GM12891 (cell line): ENCODE measurements around the gene CAMK2N2.

Experiments
- DNase-seq: peaks from one replicate; pipeline ENCODE4 v3.0.0; 2011; ENCODE audit warnings: low spot score; ENCODE audit not compliant: insufficient read length
- FAIRE-seq: peaks from 2 replicates; lab custom pipeline; 2011; peaks lifted over from hg19 to GRCh38; lab: Jason Lieb, UNC
- PAX5 ChIP-seq: IDR thresholded peaks from 2 replicates; pipeline ENCODE4 v1.6.1; 2011; ENCODE audit warnings: low read length, moderate library complexity, mild to moderate bottlenecking; ENCODE audit not compliant: insufficient read depth, severe bottlenecking
- POLR2A ChIP-seq: IDR thresholded peaks from 2 replicates; pipeline ENCODE4 v1.6.1; 2011; ENCODE audit warnings: low read depth, low read length, control low read depth
- POLR2AphosphoS5 ChIP-seq: IDR thresholded peaks from 2 replicates; pipeline ENCODE4 v1.6.1; 2011; ENCODE audit warnings: low read depth, low read length, control low read depth
- POU2F2 ChIP-seq: IDR thresholded peaks from 2 replicates; pipeline ENCODE4 v1.6.1; 2011; ENCODE audit warnings: low read depth, mild to moderate bottlenecking, control low read depth, low read length, moderate library complexity
- SPI1 ChIP-seq: IDR thresholded peaks from 2 replicates; pipeline ENCODE4 v1.6.1; 2011; ENCODE audit warnings: low read depth, low read length, control low read depth
- TAF1 ChIP-seq: IDR thresholded peaks from 2 replicates; pipeline ENCODE4 v1.6.1; 2011; ENCODE audit warnings: low read depth, low read length, control low read depth

CAMK2N2 gene

DNA sequence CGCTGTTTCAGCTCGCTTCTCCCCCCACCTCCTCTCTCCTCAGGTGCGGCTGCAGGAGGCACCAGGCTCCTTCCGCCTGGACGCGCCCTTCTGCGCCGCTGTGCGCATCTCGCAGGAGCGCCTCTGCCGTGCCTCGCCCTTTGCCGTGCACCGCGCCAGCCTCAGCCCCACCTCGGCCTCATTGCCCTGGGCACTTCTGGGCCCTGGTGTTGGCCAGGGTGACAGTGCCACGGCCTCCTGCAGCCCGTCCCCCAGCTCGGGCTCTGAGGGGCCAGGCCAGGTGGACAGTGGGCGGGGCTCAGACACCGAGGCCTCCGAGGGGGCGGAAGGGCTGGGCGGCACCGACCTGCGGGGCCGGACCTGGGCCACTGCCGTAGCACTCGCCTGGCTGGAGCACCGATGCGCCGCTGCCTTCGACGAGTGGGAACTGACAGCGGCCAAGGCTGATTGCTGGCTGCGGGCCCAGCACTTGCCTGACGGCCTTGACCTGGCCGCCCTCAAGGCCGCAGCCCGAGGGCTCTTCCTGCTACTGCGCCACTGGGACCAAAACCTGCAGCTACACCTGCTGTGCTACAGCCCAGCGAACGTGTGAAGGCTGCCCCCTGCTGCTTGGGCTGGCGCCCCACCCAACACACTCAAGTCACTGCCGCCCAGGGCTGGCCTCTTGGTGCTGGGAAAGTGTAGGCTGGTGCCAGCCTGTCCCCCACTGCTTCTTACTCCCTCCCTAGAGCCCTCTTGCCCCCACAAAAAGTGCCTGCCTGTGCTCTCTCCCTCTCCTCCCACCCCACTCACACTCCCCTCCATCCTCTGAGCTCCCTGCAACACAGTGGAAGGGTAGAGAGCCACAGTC is 19.7 kb downstream of the CAMK2N2 start:
- TF ChIP-seq PAX5 (no peak), POLR2AphosphoS5 (no peak), POU2F2 (no peak), SPI1 (no peak), POLR2A (no peak), TAF1 (no peak)
- DNase-seq (no peak), FAIRE-seq (no peak)

DNA sequence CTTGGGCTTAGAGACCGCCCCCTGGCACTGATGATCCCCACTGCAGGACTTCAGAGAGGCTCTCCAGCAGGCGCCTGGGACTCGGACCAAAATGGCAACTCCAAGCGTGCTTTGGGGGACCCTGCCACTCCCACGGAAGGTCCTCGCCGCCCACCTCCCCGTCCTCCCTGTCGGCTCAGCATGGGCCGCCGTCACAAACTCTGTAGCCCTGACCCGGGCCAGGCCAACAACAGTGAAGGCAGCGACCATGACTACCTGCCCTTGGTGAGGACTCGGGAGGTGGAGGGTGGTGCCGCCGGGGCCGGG is 20.3 kb downstream of the CAMK2N2 start:
- no peak for DNase-seq
- FAIRE-seq: no peak
- no peak for TF ChIP-seq POU2F2
- TF ChIP-seq SPI1: no peak
- TF ChIP-seq POLR2AphosphoS5: no peak
- TF ChIP-seq TAF1: no peak
- TF ChIP-seq POLR2A: no peak
- TF ChIP-seq PAX5: no peak

DNA sequence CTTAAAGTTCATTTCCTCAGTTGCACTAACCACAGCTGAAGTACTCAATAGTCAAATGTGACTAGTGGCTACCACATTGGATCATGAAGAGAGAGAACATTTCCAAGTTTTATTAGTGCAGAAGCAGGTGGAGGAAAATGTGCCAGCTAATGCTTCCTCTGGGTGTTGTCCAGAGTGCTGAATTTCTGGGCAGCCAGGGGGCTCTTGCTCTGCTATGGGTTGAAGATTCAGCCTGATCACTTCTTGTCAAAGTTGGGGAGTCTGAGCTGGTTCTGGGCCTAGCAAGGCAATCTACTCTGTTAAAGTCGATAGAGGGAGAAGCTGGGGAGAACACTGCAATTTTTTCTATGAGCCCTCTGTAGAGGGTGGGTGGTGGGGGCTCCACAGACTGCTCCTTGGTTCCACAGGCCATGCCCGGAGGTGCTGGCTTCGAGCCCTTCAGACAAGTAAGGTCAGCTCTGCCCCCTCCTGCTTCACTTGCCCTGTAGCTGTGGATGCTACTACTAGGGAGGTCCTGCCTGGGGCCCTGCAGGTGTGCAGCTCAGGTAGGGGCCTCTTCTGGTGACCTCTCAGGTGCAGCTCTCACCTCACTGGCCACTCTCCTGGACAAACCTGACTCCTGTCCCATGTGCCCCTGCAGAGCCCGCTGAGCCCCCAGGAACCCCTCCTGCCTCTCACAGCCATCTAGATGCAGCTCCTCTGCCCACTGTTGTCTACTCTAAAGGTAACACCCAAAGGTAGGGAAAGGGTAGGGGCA is 20.8 kb downstream of the CAMK2N2 start:
- FAIRE-seq (no peak), DNase-seq (no peak)
- TF ChIP-seq PAX5 (no peak), POLR2A (no peak), POLR2AphosphoS5 (no peak), TAF1 (no peak), SPI1 (no peak), POU2F2 (no peak)

DNA sequence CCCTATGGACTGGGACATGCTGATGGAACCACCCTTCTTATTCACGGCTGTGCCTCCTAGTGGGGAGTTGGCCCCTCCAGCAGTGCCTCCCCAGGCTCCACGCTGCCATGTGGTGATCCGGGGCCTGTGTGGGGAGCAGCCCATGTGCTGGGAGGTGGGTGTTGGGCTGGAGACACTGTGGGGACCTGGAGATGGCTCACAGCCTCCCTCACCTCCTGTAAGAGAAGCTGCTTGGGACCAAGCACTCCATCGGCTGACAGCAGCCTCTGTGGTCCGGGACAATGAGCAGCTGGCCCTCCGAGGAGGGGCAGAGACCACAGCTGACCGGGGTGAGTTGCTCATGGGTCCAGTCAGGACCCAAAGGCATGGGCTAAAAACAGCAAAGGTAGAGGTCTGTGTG is 21.6 kb downstream of the CAMK2N2 start:
- no peak for FAIRE-seq
- TF ChIP-seq SPI1 (no peak), PAX5 (no peak), POU2F2 (no peak), POLR2AphosphoS5 (no peak), POLR2A (no peak), TAF1 (no peak)
- no peak for DNase-seq

DNA sequence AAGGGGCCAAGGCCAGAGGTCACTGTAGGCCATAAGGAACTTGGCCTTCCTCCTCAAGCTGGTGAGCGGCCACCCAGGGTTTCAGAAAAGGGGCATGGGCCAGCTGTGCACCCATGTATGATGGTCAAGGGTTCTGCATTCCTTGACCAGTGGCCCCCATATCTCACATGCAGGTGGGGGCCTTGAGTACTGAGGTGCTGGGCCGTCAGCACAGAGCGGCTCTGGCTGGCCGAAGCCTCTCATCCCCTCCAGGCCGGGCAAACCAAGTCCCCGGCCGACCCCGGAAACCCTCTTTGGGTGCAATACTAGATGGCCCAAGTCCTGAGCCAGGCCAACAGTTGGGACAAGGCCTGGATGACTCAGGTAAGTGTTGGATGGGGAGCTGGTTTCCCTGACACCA is 22.1 kb downstream of the CAMK2N2 start:
- no peak for FAIRE-seq
- TF ChIP-seq PAX5 (no peak), POLR2A (no peak), POLR2AphosphoS5 (no peak), SPI1 (no peak), TAF1 (no peak), POU2F2 (no peak)
- DNase-seq: no peak

DNA sequence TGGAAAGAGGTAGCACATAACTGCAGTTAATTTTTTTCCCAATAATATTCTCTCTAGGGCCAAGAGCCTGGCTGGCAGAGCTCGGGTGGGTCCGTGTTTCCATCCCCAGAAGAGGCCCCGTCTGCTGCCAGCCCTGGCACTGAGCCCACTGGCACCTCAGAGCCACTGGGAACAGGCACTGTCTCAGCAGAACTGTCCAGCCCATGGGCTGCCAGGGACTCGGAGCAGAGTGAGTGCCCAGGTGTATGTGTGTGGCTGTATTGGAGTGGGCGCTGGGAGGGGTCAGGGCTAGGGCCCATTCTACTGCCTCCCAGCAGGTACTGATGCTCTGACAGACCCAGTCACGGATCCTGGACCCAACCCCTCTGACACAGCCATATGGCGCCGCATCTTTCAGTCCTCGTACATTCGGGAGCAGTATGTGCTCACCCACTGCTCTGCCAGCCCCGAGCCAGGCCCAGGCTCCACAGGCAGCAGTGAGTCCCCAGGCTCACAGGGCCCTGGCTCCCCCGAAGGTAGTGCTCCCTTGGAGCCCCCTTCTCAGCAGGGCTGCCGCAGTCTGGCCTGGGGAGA is 23.0 kb downstream of the CAMK2N2 start:
- FAIRE-seq: no peak
- no peak for DNase-seq
- no peak for TF ChIP-seq PAX5
- TF ChIP-seq POU2F2: no peak
- no peak for TF ChIP-seq TAF1
- no peak for TF ChIP-seq POLR2A
- TF ChIP-seq SPI1: no peak
- TF ChIP-seq POLR2AphosphoS5: no peak

DNA sequence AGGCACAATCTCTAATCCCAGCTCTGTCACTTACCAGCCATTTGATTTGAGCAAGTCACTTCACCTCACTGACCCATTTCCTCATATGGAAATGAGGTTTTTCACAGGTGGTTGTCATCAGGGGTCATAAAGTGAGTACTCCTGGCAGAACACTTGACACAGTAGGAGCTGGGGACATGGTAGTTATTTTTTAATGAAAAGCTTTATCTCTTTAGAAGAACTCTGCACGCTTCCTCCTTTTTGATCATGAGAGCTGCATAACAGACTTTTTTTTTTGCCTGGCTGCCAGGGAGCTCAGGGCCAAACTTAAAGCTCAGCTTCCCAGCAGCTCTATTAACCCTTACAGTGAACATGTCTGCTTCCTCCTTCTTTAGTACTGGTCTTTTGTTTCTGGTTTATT is 23.5 kb downstream of the CAMK2N2 start:
- TF ChIP-seq PAX5 (no peak), POU2F2 (no peak), TAF1 (no peak), POLR2AphosphoS5 (no peak), POLR2A (no peak), SPI1 (no peak)
- no peak for FAIRE-seq
- no peak for DNase-seq

DNA sequence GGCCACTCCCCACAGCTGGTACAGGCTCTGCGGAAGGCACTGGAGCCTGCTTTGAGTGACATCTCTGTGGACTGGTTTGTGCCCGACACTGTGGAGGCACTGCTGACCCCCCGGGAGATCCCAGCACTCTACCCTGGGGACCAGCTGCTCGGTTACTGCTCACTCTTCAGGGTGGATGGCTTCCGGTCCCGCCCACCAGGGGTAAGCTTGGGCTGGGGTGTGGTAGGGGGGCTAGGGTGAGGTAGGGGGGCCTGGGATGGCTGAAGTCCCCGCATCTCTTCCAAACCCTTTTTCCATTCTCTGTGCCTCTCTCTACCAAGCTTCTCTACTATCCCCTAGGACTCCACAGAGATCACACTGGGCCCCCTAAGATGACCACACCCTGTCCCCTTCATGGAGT is 24.1 kb downstream of the CAMK2N2 start:
- no peak for TF ChIP-seq PAX5
- no peak for TF ChIP-seq POLR2AphosphoS5
- no peak for TF ChIP-seq POU2F2
- TF ChIP-seq TAF1: no peak
- no peak for TF ChIP-seq POLR2A
- TF ChIP-seq SPI1: no peak
- FAIRE-seq (no peak), DNase-seq (no peak)

DNA sequence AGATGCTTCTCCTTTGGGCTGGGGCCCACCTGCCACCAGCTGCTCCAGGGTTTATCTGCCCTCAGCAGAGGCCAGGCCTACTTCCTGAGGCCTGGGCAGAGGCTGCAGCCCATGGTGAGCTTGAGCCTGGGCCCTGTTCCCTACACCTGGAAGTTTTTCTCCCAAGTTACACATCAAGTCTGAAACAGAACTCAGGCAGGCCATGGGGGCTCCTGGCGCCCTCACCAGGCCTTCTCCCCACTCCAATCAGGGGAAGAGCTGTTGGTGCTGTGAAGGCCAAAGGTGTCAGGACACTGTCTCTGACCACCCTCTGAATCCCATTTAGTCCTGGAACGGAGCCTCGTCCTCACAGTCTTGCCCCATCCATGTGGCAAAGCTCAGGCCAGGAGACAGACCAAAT is 24.7 kb downstream of the CAMK2N2 start:
- TF ChIP-seq TAF1: no peak
- no peak for TF ChIP-seq SPI1
- TF ChIP-seq POU2F2: no peak
- no peak for TF ChIP-seq POLR2AphosphoS5
- no peak for TF ChIP-seq PAX5
- no peak for TF ChIP-seq POLR2A
- FAIRE-seq (no peak), DNase-seq (no peak)
